Endothelial cell (in vitro differentiated cells): Measurements from ENCODE around the gene TBRG4. TPM values are rescaled to one million over a fixed set of nuclear protein-coding genes. Genes with fewer than 3 reads are reported as not detected.
A peak's percentile ranks its signal among the peaks of the same experiment; 100 is the strongest.

Experiments
- DNase-seq: peaks from one replicate; pipeline ENCODE4 v3.0.0; 2021; ENCODE audit warnings: low spot score
- H3K27ac Mint-ChIP-seq: one replicate; pipeline ENCODE4 v1.8.0; 2021; ENCODE audit warnings: mixed read lengths, inconsistent platforms; ENCODE audit not compliant: unreplicated experiment
- H3K27me3 Mint-ChIP-seq: one replicate; pipeline ENCODE4 v1.8.0; 2021; ENCODE audit warnings: mild to moderate bottlenecking, moderate library complexity, mixed read lengths, inconsistent platforms; ENCODE audit not compliant: unreplicated experiment
- H3K36me3 Mint-ChIP-seq: one replicate; pipeline ENCODE4 v1.8.0; 2021; ENCODE audit warnings: mild to moderate bottlenecking, low read depth, mixed read lengths, inconsistent platforms; ENCODE audit not compliant: unreplicated experiment
- H3K4me1 Mint-ChIP-seq: one replicate; pipeline ENCODE4 v1.8.0; 2021; ENCODE audit warnings: mild to moderate bottlenecking, mixed read lengths, inconsistent platforms; ENCODE audit not compliant: unreplicated experiment
- H3K4me3 Mint-ChIP-seq: one replicate; pipeline ENCODE4 v1.8.0; 2021; ENCODE audit warnings: mild to moderate bottlenecking, mixed read lengths, inconsistent platforms; ENCODE audit not compliant: unreplicated experiment
- H3K9me3 Mint-ChIP-seq: one replicate; pipeline ENCODE4 v1.8.0; 2021; ENCODE audit warnings: mixed read lengths, inconsistent platforms; ENCODE audit not compliant: unreplicated experiment
- CTCF ChIP-seq: fragments of 200-600 bp; sonication (generic); IDR thresholded peaks from one replicate; pipeline ENCODE4 v1.5.0; 2021; ENCODE audit warnings: antibody characterized with exemption; ENCODE audit not compliant: unreplicated experiment
- total RNA-seq: library from RNA; stranded (reverse); fragmentation: NEBNext Ultra II Directional; extraction: Animal tissue kit (Norgen Biotek cat#: 25700); gene quantifications from one replicate; pipeline ENCODE4 v1.2.1, GENCODE V29; 2021; ENCODE audit not compliant: unreplicated experiment

The TBRG4 gene
- total RNA-seq, 1 donor from 2014 or later: 48.1 TPM

- H3K27me3 Mint-ChIP-seq: no peaks in the 10 kb centered on the region
- no peak for DNase-seq
- peak overlapping the region; percentile 47 for H3K4me3 Mint-ChIP-seq
- no peaks in the 10 kb centered on the region for H3K9me3 Mint-ChIP-seq
- peaks cover 9% of the 10 kb centered on the region for H3K4me1 Mint-ChIP-seq
- peaks cover 20% of the 10 kb centered on the region for H3K36me3 Mint-ChIP-seq
- no peak for TF ChIP-seq CTCF
- H3K27ac Mint-ChIP-seq: no peak overlapping the region
These were observed 46.2 kb downstream of the TBRG4 start for GRCh38 chr7:45065031-45065995.

GRCh38 chr7:45064047-45064725 lies 47.3 kb downstream of the TBRG4 start:
- TF ChIP-seq CTCF: no peak
- Mint-ChIP-seq H3K9me3 (no peaks in the 10 kb centered on the region), H3K27ac (no peak overlapping the region), H3K4me1 (peaks cover 9% of the 10 kb centered on the region), H3K27me3 (no peaks in the 10 kb centered on the region), H3K4me3 (no peak overlapping the region), H3K36me3 (peaks cover 16% of the 10 kb centered on the region)
- DNase-seq: no peak

GRCh38 chr7:45061806-45062425 lies 49.6 kb downstream of the TBRG4 start:
- H3K27ac Mint-ChIP-seq: no peak overlapping the region
- DNase-seq: no peak
- TF ChIP-seq CTCF: no peak
- H3K4me3 Mint-ChIP-seq: no peak overlapping the region
- no peaks in the 10 kb centered on the region for H3K27me3 Mint-ChIP-seq
- H3K4me1 Mint-ChIP-seq: peaks cover 23% of the 10 kb centered on the region
- peaks cover 16% of the 10 kb centered on the region for H3K36me3 Mint-ChIP-seq
- no peaks in the 10 kb centered on the region for H3K9me3 Mint-ChIP-seq

GRCh38 chr7:45061352-45061751 lies 50.1 kb downstream of the TBRG4 start:
- no peaks in the 10 kb centered on the region for H3K9me3 Mint-ChIP-seq
- DNase-seq: no peak
- no peak overlapping the region for H3K4me3 Mint-ChIP-seq
- no peaks in the 10 kb centered on the region for H3K27me3 Mint-ChIP-seq
- TF ChIP-seq CTCF: no peak
- H3K36me3 Mint-ChIP-seq: peaks cover 16% of the 10 kb centered on the region
- H3K27ac Mint-ChIP-seq: no peak overlapping the region
- peaks cover 23% of the 10 kb centered on the region for H3K4me1 Mint-ChIP-seq
